ENCODE results near the gene CKAP2L.

CKAP2L gene, protein sequence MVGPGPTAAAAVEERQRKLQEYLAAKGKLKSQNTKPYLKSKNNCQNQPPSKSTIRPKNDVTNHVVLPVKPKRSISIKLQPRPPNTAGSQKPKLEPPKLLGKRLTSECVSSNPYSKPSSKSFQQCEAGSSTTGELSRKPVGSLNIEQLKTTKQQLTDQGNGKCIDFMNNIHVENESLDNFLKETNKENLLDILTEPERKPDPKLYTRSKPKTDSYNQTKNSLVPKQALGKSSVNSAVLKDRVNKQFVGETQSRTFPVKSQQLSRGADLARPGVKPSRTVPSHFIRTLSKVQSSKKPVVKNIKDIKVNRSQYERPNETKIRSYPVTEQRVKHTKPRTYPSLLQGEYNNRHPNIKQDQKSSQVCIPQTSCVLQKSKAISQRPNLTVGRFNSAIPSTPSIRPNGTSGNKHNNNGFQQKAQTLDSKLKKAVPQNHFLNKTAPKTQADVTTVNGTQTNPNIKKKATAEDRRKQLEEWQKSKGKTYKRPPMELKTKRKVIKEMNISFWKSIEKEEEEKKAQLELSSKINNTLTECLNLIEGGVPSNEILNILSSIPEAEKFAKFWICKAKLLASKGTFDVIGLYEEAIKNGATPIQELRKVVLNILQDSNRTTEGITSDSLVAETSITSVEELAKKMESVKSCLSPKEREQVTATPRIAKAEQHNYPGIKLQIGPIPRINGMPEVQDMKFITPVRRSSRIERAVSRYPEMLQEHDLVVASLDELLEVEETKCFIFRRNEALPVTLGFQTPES

DNA sequence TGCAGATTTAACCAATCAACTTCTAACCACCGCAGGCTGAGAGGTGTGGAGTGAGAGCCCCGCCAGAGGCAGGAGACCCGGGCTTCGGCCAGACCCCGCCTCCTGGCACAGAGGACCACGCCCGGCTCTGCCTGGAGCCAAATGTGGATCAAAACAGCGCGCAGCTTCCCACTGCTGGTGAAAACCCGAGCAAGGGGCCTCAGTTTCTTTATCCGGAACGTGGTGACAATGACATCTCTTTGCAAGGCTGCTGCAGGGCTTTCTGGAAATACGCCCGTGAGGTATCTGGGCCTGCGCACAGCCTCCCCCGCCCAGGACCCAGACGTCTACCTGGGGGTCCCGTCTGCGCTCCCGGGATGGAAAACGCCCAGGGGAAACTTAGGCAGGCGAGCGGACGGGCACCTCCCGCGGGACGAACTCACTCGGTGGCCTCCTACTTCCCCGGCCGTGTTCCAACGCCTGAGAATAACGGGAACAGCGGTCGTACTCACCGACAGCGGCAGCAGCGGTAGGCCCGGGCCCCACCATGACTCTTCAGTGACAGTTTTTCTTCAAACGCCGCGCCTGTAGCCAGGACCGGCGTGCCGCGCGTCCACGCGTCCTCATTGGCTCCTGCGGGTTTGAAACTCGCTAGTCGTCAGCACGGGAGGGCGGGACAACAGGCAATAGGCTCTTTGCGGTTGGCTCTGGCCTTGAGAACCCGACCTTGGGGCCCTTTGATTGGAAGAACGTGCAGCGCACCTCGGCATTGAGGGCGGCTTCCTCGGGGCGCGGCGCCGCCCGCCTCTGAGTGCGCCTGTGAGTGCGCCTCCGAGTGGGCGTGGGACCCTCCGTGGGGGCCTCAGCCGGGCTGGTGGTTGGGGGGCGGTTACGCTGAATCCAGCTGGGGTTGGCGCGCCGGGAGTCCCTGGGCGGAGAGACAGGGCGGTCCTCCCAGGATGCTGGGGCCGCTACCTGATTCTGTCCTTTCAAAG, at the start of gene CKAP2L:
Gene CKAP2L (minus strand): TSS at position 539 of the 974 bp plus-strand sequence. CDS start 11 bp downstream, at position 528.
- ATAC-seq (ENCODE audit: low read depth) (peak; percentile 94), DNase-seq (ENCODE audit: low spot score) (peak; percentile 97)
- Histone ChIP-seq H3K4me3 (ENCODE audit: severe bottlenecking) (peak within 1 kb of the TSS; percentile 70), H3K27me3 (ENCODE audit: insufficient read depth, poor library complexity, severe bottlenecking) (no peaks in the 10 kb centered on the region), H3K36me3 (ENCODE audit: low read depth) (peaks cover 32% of the 10 kb centered on the region), H3K4me1 (ENCODE audit: insufficient read depth, poor library complexity, severe bottlenecking) (peaks cover 43% of the 10 kb centered on the region), H3K9me3 (ENCODE audit: severe bottlenecking) (no peaks in the 10 kb centered on the region), H3K27ac (ENCODE audit: poor library complexity, severe bottlenecking) (peak within 1 kb of the TSS; percentile 57)
- TF ChIP-seq, protein P1, sequence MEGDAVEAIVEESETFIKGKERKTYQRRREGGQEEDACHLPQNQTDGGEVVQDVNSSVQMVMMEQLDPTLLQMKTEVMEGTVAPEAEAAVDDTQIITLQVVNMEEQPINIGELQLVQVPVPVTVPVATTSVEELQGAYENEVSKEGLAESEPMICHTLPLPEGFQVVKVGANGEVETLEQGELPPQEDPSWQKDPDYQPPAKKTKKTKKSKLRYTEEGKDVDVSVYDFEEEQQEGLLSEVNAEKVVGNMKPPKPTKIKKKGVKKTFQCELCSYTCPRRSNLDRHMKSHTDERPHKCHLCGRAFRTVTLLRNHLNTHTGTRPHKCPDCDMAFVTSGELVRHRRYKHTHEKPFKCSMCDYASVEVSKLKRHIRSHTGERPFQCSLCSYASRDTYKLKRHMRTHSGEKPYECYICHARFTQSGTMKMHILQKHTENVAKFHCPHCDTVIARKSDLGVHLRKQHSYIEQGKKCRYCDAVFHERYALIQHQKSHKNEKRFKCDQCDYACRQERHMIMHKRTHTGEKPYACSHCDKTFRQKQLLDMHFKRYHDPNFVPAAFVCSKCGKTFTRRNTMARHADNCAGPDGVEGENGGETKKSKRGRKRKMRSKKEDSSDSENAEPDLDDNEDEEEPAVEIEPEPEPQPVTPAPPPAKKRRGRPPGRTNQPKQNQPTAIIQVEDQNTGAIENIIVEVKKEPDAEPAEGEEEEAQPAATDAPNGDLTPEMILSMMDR (IDR thresholded peaks at IDR 0.05; ENCODE audit: poor library complexity, severe bottlenecking), result no peak

- H3K36me3 ChIP-seq (ENCODE audit: low read depth), result no peaks in the 10 kb centered on the region
- peak overlapping the region; percentile 96 for H3K27ac ChIP-seq (ENCODE audit: poor library complexity, severe bottlenecking)
- no peak overlapping the region for H3K4me3 ChIP-seq (ENCODE audit: severe bottlenecking)
- DNase-seq (ENCODE audit: low spot score) (no peak), ATAC-seq (ENCODE audit: low read depth) (no peak)
- no peaks in the 10 kb centered on the region for H3K9me3 ChIP-seq (ENCODE audit: severe bottlenecking)
- TF ChIP-seq, protein P1 (IDR thresholded peaks at IDR 0.05; ENCODE audit: poor library complexity, severe bottlenecking), result no peak
- no peaks in the 10 kb centered on the region for H3K27me3 ChIP-seq (ENCODE audit: insufficient read depth, poor library complexity, severe bottlenecking)
- H3K4me1 ChIP-seq (ENCODE audit: insufficient read depth, poor library complexity, severe bottlenecking), result peaks cover 39% of the 10 kb centered on the region
Measured at GRCh38 chr2:112813280-112813966, 49.0 kb upstream of the CKAP2L start.

DNA sequence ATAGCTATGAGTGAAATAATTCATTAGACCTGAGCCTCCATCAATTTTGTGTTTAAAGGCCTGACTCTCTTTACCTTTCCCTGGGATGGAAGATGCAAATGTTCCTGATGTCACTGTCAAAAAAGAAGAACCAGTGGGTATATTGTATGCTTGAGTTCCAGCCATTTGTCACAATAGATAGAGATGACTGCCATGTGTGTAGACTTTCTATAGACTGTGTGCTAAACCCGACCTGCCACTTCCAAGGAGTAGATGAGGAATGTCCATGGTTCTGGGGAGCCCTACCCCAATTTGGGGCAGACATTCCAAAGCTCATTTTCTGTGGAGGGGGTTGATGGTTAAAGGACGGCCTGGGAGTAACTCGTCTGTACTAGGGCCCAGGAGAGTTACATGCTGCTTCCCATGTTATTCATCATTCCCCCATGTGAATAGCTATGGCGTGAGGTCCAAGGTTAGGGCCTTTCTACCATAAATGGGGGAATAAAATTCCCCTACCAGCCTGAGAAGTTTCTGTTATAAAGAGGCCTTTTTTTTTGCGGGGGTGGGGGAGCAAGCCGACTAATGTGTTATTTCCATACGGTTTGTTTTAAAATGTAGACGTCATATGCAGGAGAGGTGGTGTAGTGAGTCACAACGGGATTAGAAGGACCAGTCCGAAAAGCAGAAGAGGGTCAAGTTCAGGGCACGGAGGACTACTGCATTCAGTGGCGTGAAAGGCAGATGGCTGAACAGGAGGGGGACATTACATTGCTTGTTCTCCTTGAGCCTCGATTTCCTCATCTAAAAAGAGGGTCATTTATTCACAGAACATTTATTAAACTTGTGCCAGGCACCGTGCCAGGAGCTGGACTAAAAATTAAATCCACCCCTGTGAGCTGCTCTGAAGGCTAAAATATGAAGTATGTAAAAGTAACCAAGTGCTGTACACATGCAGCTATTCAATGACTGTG, 48.2 kb upstream of the CKAP2L start:
- TF ChIP-seq, protein P1 (IDR thresholded peaks at IDR 0.05; ENCODE audit: poor library complexity, severe bottlenecking), result no peak
- Histone ChIP-seq H3K4me1 (ENCODE audit: insufficient read depth, poor library complexity, severe bottlenecking) (peaks cover 37% of the 10 kb centered on the region), H3K4me3 (ENCODE audit: severe bottlenecking) (no peak overlapping the region), H3K27me3 (ENCODE audit: insufficient read depth, poor library complexity, severe bottlenecking) (no peaks in the 10 kb centered on the region), H3K36me3 (ENCODE audit: low read depth) (no peaks in the 10 kb centered on the region), H3K9me3 (ENCODE audit: severe bottlenecking) (no peaks in the 10 kb centered on the region), H3K27ac (ENCODE audit: poor library complexity, severe bottlenecking) (peak overlapping the region; percentile 96)
- ATAC-seq (ENCODE audit: low read depth), result peak; percentile 19; the same call in 2 of the 3 replicates
- DNase-seq (ENCODE audit: low spot score), result no peak
